HepG2 (cell line): ENCODE measurements around the gene BCAS3.

Experiments
- EP300 ChIP-seq, 3 experiments: sonication (generic) in 1 of 3; formaldehyde crosslinking in 1 of 3; IDR thresholded peaks; 2 replicates each; pipeline versions ENCODE4 v1.5.1 to v1.6.1; 2011 to 2020; ENCODE audit warnings: low read depth in 2 of 3, low read length in 2 of 3, borderline replicate concordance in 1 of 3, improper control_type of control experiment in 1 of 3, mild to moderate bottlenecking in 1 of 3, missing genetic modification reagents in 1 of 3, moderate library complexity in 1 of 3
- HCFC1 ChIP-seq: fragments of 150-350 bp; IDR thresholded peaks from 2 replicates; pipeline ENCODE4 v1.6.1; 2014; ENCODE audit warnings: low read depth, low read length
- POLR2AphosphoS5 ChIP-seq: IDR thresholded peaks from 2 replicates; pipeline ENCODE4 v1.6.1; 2012; ENCODE audit warnings: low read depth, low read length
- TF ChIP-seq, protein P1 (sequence below): IDR thresholded peaks from 2 replicates; pipeline ENCODE4 v1.6.1; 2012; ENCODE audit warnings: inconsistent platforms

DNA sequence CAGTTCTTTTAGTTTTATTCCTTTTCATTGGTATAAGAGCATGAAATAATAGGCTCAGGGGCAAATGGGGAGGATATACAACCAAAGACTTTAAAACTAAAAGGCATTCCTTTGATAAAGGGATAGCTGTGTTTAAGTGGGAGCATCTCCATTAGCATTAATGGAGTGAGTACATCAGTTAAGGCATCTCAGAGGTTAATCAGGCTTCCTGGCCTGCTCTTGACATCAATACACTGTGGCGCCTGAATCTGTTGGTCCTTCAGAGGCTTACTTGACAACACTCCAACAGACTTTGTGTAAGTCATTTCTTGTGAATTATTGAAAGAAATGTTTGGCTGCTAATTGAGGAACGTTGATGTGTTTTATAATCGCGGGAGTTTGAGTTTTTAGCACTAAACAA lies 230.7 kb downstream of the BCAS3 start:
- no peak for TF ChIP-seq HCFC1
- no peak for TF ChIP-seq POLR2AphosphoS5
- no peak for TF ChIP-seq EP300 (IDR thresholded peaks at IDR 0.05; ENCODE audit: low read depth in 2 of 2, low read length in 2 of 2)
- TF ChIP-seq EP300 (CRISPR knock-in tag; IDR thresholded peaks at IDR 0.05; ENCODE audit: borderline replicate concordance): no peak
- TF ChIP-seq, protein P1, sequence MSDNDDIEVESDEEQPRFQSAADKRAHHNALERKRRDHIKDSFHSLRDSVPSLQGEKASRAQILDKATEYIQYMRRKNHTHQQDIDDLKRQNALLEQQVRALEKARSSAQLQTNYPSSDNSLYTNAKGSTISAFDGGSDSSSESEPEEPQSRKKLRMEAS: no peak
